ENCODE measurements around the gene SPATA13.

- TF ChIP-seq CTCF (IDR thresholded peaks at IDR 0.05; ENCODE audit: extremely low read depth in 1 of 2, insufficient read depth in 1 of 2, low read depth in 1 of 2, low read length in 2 of 2) (no peak), POLR2A (IDR thresholded peaks at IDR 0.05; ENCODE audit: low read depth, low read length) (no peak), POLR2AphosphoS5 (IDR thresholded peaks at IDR 0.05; ENCODE audit: insufficient read depth, low read depth, low read length) (no peak), GATA2 (IDR thresholded peaks at IDR 0.05; ENCODE audit: insufficient read depth, insufficient read length, low read depth, low read length) (no peak), EZH2 (IDR thresholded peaks at IDR 0.05; ENCODE audit: borderline replicate concordance, low read depth, low read length, severe bottlenecking) (no peak)
- TF ChIP-seq, protein P1, sequence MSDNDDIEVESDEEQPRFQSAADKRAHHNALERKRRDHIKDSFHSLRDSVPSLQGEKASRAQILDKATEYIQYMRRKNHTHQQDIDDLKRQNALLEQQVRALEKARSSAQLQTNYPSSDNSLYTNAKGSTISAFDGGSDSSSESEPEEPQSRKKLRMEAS (IDR thresholded peaks at IDR 0.05; ENCODE audit: insufficient read depth, insufficient read length): no peak
Measured at GRCh38 chr13:24277761-24278160, 117.2 kb downstream of the SPATA13 start.

Measured in endothelial cell of umbilical vein (primary cell).